Measurements from ENCODE around the gene ISG20L2.

Gene ISG20L2

GRCh38 chr1:156751757-156752481, 23.4 kb upstream of the ISG20L2 start:
- Histone ChIP-seq H3K4me1 (ENCODE audit: insufficient read depth, insufficient read length) (peaks cover 33% of the 10 kb centered on the region), H3K4me3 (ENCODE audit: insufficient read length, low read depth) (peak overlapping the region; percentile 99), H3K9me3 (ENCODE audit: insufficient read depth, low read length) (no peaks in the 10 kb centered on the region), H3K36me3 (ENCODE audit: insufficient read depth, insufficient read length, low read length) (peaks cover 23% of the 10 kb centered on the region), H3K27me3 (ENCODE audit: insufficient read depth, insufficient read length) (no peaks in the 10 kb centered on the region), H3K9ac (ENCODE audit: insufficient read length, low read depth) (peak overlapping the region; percentile 94)
- DNase-seq (ENCODE audit: low read depth, low spot score), result peak; percentile 98
- no peak for TF ChIP-seq YY1 (IDR thresholded peaks at IDR 0.05; ENCODE audit: insufficient read depth, insufficient read length)
- no peak for TF ChIP-seq SUZ12 (IDR thresholded peaks at IDR 0.05; ENCODE audit: extremely low read depth, insufficient read depth, insufficient read length)
- no peak for TF ChIP-seq ZNF274 (IDR thresholded peaks at IDR 0.05; ENCODE audit: low read depth, low read length)

DNA sequence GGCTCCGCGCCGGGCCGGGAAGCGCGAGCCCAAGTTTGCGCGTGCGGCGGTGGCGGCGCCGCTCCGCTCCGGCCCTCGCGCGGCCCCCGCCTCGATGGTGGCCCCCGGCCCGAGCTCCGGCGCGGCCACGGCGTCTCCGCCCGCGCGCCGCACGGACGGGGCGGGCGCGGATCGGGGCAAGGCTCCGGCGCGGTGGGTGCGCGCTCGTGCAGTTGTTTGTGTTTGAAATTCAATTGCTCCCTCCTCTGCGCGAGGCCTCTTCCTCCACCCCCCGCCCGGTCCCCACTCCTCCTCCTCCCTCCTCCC, 22.8 kb upstream of the ISG20L2 start, which contains the start of gene HDGF:
Gene HDGF (minus strand): TSS at position 225 of the 306 bp plus-strand sequence. CDS start 246 bp downstream, outside the sequence.
- TF ChIP-seq YY1 (IDR thresholded peaks at IDR 0.05; ENCODE audit: insufficient read depth, insufficient read length) (no peak), ZNF274 (IDR thresholded peaks at IDR 0.05; ENCODE audit: low read depth, low read length) (no peak), SUZ12 (IDR thresholded peaks at IDR 0.05; ENCODE audit: extremely low read depth, insufficient read depth, insufficient read length) (no peak)
- H3K36me3 ChIP-seq (ENCODE audit: insufficient read depth, insufficient read length, low read length), result peaks cover 23% of the 10 kb centered on the region
- no peaks in the 10 kb centered on the region for H3K9me3 ChIP-seq (ENCODE audit: insufficient read depth, low read length)
- H3K27me3 ChIP-seq (ENCODE audit: insufficient read depth, insufficient read length), result no peaks in the 10 kb centered on the region
- H3K9ac ChIP-seq (ENCODE audit: insufficient read length, low read depth), result peak within 1 kb of the TSS; percentile 94
- peak within 1 kb of the TSS; percentile 99 for H3K4me3 ChIP-seq (ENCODE audit: insufficient read length, low read depth)
- no peak for DNase-seq (ENCODE audit: low read depth, low spot score)
- peaks cover 33% of the 10 kb centered on the region for H3K4me1 ChIP-seq (ENCODE audit: insufficient read depth, insufficient read length)

GRCh38 chr1:156750711-156751450, 22.3 kb upstream of the ISG20L2 start:
- Histone ChIP-seq H3K9ac (ENCODE audit: insufficient read length, low read depth) (peak overlapping the region; percentile 94), H3K27me3 (ENCODE audit: insufficient read depth, insufficient read length) (no peaks in the 10 kb centered on the region), H3K9me3 (ENCODE audit: insufficient read depth, low read length) (no peaks in the 10 kb centered on the region), H3K4me3 (ENCODE audit: insufficient read length, low read depth) (peak overlapping the region; percentile 77), H3K4me1 (ENCODE audit: insufficient read depth, insufficient read length) (peaks cover 38% of the 10 kb centered on the region), H3K36me3 (ENCODE audit: insufficient read depth, insufficient read length, low read length) (peaks cover 27% of the 10 kb centered on the region)
- TF ChIP-seq SUZ12 (IDR thresholded peaks at IDR 0.05; ENCODE audit: extremely low read depth, insufficient read depth, insufficient read length), result no peak
- no peak for TF ChIP-seq YY1 (IDR thresholded peaks at IDR 0.05; ENCODE audit: insufficient read depth, insufficient read length)
- TF ChIP-seq ZNF274 (IDR thresholded peaks at IDR 0.05; ENCODE audit: low read depth, low read length), result no peak
- no peak for DNase-seq (ENCODE audit: low read depth, low spot score)

- peaks cover 44% of the 10 kb centered on the region for H3K4me1 ChIP-seq (ENCODE audit: insufficient read depth, insufficient read length)
- H3K9ac ChIP-seq (ENCODE audit: insufficient read length, low read depth), result peak overlapping the region; percentile 94
- peaks cover 34% of the 10 kb centered on the region for H3K36me3 ChIP-seq (ENCODE audit: insufficient read depth, insufficient read length, low read length)
- TF ChIP-seq YY1 (IDR thresholded peaks at IDR 0.05; ENCODE audit: insufficient read depth, insufficient read length), result no peak
- no peak for TF ChIP-seq SUZ12 (IDR thresholded peaks at IDR 0.05; ENCODE audit: extremely low read depth, insufficient read depth, insufficient read length)
- no peak for TF ChIP-seq ZNF274 (IDR thresholded peaks at IDR 0.05; ENCODE audit: low read depth, low read length)
- no peaks in the 10 kb centered on the region for H3K9me3 ChIP-seq (ENCODE audit: insufficient read depth, low read length)
- peak overlapping the region; percentile 77 for H3K4me3 ChIP-seq (ENCODE audit: insufficient read length, low read depth)
- no peaks in the 10 kb centered on the region for H3K27me3 ChIP-seq (ENCODE audit: insufficient read depth, insufficient read length)
- no peak for DNase-seq (ENCODE audit: low read depth, low spot score)
Observed at GRCh38 chr1:156750191-156750672, 21.7 kb upstream of the ISG20L2 start.

DNA sequence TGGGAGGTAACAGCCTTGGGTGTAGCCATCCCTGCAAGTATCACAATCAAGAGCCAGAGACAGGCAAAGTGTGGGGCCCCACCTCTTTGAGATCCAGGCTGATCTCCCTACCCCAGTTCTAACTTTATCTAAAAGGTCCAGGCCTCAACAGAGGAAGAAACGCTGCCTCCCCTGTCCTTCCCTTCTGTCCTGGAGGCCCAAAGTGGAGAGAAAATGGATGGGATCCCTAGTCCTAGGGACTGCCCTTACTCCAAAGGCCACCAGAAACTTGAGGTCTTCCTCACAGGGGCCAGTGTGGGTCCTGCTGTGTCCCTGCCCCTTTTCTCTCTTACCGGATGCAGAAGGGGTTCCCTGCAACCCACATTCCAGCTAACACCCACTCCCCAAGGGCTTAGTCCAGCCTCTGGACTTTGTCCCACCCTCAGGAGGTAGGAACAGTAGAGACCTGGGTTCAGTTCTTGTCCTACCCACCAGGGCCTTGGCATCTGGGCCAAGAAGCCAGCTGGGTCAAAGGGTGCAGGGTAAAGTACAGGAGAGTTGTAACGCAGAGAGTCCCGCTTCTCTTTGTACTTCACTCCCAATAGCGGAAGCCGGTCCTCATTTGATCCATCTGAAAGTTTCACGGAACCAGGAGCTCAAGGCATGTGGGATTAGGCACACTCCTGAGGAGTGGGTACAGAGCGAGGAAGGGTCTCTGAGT, 21.0 kb upstream of the ISG20L2 start:
- Histone ChIP-seq H3K9ac (ENCODE audit: insufficient read length, low read depth) (peak overlapping the region; percentile 94), H3K27me3 (ENCODE audit: insufficient read depth, insufficient read length) (no peaks in the 10 kb centered on the region), H3K36me3 (ENCODE audit: insufficient read depth, insufficient read length, low read length) (peaks cover 40% of the 10 kb centered on the region), H3K4me3 (ENCODE audit: insufficient read length, low read depth) (peak overlapping the region; percentile 77), H3K4me1 (ENCODE audit: insufficient read depth, insufficient read length) (peaks cover 49% of the 10 kb centered on the region), H3K9me3 (ENCODE audit: insufficient read depth, low read length) (no peaks in the 10 kb centered on the region)
- TF ChIP-seq SUZ12 (IDR thresholded peaks at IDR 0.05; ENCODE audit: extremely low read depth, insufficient read depth, insufficient read length) (no peak), YY1 (IDR thresholded peaks at IDR 0.05; ENCODE audit: insufficient read depth, insufficient read length) (no peak), ZNF274 (IDR thresholded peaks at IDR 0.05; ENCODE audit: low read depth, low read length) (no peak)
- no peak for DNase-seq (ENCODE audit: low read depth, low spot score)

DNA sequence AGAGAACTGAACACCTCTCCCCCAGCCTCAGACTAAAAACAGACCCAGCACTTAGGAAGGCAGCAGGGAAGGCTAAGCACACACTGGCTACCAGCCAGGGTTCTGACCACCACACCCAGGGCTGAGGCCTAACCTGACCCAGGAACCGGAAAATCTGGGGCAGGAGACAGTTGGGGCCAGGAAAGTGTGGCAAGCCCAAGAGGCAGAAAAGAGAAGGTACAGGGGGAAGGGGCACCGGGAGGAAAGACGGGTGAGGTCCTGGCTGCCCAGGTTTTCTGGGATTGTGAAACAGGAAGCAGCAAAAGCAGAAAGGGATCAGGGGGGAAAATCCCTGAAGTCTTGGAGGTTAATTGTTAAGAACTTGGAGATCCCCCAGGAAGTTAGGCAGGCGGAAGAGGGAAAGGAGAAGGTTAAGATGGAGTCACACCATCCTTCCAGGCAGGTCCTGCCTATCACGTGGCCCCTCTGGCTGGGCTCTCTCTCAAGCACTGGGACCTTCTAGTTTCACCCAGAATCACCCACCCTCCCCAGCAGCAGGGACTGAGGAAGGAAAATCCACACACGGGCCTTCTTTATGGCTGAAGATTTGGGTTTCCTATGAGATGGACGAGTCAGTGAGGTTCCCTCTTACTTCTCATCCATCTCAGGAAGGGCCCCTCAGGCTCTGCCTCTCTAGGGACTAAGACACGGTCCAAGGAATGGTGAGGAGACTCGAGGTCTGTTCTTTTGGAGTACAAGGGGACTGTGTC, 20.3 kb upstream of the ISG20L2 start:
- H3K36me3 ChIP-seq (ENCODE audit: insufficient read depth, insufficient read length, low read length), result peaks cover 45% of the 10 kb centered on the region
- H3K4me3 ChIP-seq (ENCODE audit: insufficient read length, low read depth), result peak overlapping the region; percentile 77
- H3K9me3 ChIP-seq (ENCODE audit: insufficient read depth, low read length), result no peaks in the 10 kb centered on the region
- H3K9ac ChIP-seq (ENCODE audit: insufficient read length, low read depth), result peak overlapping the region; percentile 94
- DNase-seq (ENCODE audit: low read depth, low spot score), result no peak
- H3K4me1 ChIP-seq (ENCODE audit: insufficient read depth, insufficient read length), result peaks cover 49% of the 10 kb centered on the region
- TF ChIP-seq YY1 (IDR thresholded peaks at IDR 0.05; ENCODE audit: insufficient read depth, insufficient read length), result no peak
- no peak for TF ChIP-seq SUZ12 (IDR thresholded peaks at IDR 0.05; ENCODE audit: extremely low read depth, insufficient read depth, insufficient read length)
- TF ChIP-seq ZNF274 (IDR thresholded peaks at IDR 0.05; ENCODE audit: low read depth, low read length), result no peak
- H3K27me3 ChIP-seq (ENCODE audit: insufficient read depth, insufficient read length), result no peaks in the 10 kb centered on the region
